ENCODE data around the gene NID2.
A peak's percentile ranks its signal among the peaks of the same experiment; 100 is the strongest.

NID2 gene

DNA sequence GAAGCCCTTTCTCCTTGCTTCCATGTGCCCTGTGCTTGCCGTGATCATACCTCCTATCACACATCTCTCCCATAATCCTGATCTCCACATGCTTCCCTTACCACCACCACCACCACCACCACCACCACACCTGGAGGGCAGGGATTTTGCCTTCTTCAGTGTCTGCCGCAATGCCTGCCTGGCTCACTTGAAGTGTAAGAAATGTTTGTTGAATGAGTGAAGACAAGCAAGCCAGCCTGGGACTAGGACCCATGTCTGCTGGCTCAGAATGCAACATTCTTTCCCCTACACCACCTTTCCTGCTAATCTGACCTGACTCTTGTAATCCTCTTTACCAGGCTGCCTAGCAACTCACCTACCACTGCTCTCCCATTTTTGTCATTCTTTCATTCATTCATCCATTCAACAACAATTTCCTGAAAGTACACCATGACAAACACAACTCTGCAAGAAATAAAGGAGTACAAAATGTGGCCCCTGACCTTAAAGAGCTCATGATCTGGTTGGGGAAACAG lies 3.5 kb upstream of the NID2 start:
- H3K4me1 ChIP-seq = 0 out of 2 replicates have a peak, but pooled peaks cover 2% of the 10 kb centered on the region
- no peak overlapping the region for H3K4me3 ChIP-seq (ENCODE audit: low read depth, low read length)
- H3K27me3 ChIP-seq = peaks cover 10% of the 10 kb centered on the region
- no peaks in the 10 kb centered on the region for H3K9me3 ChIP-seq
- no peaks in the 10 kb centered on the region for H3K36me3 ChIP-seq
- TF ChIP-seq, protein P1, sequence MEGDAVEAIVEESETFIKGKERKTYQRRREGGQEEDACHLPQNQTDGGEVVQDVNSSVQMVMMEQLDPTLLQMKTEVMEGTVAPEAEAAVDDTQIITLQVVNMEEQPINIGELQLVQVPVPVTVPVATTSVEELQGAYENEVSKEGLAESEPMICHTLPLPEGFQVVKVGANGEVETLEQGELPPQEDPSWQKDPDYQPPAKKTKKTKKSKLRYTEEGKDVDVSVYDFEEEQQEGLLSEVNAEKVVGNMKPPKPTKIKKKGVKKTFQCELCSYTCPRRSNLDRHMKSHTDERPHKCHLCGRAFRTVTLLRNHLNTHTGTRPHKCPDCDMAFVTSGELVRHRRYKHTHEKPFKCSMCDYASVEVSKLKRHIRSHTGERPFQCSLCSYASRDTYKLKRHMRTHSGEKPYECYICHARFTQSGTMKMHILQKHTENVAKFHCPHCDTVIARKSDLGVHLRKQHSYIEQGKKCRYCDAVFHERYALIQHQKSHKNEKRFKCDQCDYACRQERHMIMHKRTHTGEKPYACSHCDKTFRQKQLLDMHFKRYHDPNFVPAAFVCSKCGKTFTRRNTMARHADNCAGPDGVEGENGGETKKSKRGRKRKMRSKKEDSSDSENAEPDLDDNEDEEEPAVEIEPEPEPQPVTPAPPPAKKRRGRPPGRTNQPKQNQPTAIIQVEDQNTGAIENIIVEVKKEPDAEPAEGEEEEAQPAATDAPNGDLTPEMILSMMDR (IDR thresholded peaks at IDR 0.05; ENCODE audit: low read depth, low read length) = no peak
- DNase-seq = no peak

DNA sequence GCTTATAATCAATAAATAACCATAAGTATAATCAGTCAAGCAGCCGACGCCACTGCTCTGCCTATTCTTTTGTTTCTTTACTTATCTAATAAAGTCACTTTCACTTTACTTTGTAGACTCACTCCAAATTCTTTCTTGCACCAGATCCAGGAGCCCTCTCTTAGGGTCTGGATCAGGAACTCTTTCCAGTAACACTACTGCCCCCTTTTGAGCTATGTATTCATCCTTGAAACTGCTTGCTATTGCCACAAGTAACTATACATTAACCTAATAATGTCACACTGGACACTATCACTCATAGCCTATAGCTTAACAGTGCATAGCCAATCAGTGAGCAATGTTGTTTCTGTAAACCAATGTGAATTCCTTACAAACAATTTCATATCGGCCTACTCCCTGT lies 2.8 kb upstream of the NID2 start:
- Histone ChIP-seq H3K27me3 (peaks cover 10% of the 10 kb centered on the region), H3K9me3 (no peaks in the 10 kb centered on the region), H3K36me3 (no peaks in the 10 kb centered on the region), H3K4me3 (ENCODE audit: low read depth, low read length) (no peak overlapping the region), H3K4me1 (0 out of 2 replicates have a peak, but pooled peaks cover 2% of the 10 kb centered on the region)
- DNase-seq = no peak
- TF ChIP-seq, protein P1 (IDR thresholded peaks at IDR 0.05; ENCODE audit: low read depth, low read length) = peak; percentile 61

DNA sequence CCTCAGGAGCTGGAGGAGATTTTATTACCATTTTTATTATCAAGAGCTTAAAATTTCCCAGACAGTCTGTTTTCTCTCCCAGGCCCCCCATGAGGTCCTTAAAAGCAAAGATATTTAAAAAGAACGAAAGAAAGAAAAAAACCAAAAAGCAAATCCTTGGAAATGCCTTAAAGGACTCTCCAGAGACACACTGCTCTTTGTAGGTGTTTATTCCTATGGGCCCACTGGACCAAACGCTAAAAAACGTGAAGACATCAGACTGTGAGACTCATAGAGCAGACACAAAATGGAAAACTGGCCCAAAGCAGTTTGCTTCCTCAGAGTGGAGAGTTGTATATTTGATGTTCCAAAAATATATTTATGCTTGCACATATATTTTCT lies 1.2 kb upstream of the NID2 start:
- Histone ChIP-seq H3K4me3 (ENCODE audit: low read depth, low read length) (no peak overlapping the region), H3K9me3 (no peaks in the 10 kb centered on the region), H3K4me1 (0 out of 2 replicates have a peak, but pooled peaks cover 2% of the 10 kb centered on the region), H3K36me3 (no peaks in the 10 kb centered on the region), H3K27me3 (peaks cover 10% of the 10 kb centered on the region)
- DNase-seq = no peak
- TF ChIP-seq, protein P1 (IDR thresholded peaks at IDR 0.05; ENCODE audit: low read depth, low read length) = no peak

DNA sequence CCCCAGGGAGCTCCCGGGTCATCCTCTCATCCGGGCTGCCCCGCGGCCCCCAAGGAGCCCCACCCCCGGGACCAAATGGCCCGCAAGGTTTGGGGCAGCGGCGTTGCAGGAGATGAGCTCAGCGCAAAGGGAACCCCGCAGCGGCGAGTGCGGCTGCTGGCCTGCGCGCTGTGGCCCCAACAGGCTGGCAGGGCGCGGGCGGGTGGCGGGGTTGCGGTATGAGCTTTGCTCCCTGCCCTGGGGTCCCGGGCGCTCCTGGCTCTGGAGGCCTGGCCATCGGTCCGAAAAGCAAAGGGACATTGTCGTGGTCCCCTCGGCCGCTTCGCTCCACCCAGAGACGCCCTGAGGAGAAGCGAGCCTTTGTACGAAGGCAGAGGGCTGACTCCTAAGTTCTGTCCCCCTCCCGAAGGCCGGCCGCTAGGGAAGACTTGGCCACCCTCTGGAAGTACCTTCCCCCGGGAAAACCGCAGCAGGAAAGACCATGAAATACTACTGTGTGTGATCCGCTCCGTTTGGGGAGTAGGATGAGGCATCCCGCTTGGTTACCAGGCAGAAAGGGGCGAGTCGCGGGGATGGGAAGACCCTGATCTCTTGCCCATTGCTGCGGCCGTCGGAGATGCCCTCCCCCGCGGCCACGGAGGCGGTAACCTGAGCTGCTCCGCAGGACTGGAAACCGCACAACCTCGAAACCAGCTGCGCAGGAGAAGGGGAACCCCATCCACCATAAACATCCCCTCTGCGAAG lies 620 bp upstream of the NID2 start:
- H3K4me3 ChIP-seq (ENCODE audit: low read depth, low read length) = peak overlapping the region; percentile 89
- DNase-seq = no peak
- no peaks in the 10 kb centered on the region for H3K9me3 ChIP-seq
- no peaks in the 10 kb centered on the region for H3K36me3 ChIP-seq
- 0 out of 2 replicates have a peak, but pooled peaks cover 2% of the 10 kb centered on the region for H3K4me1 ChIP-seq
- TF ChIP-seq, protein P1 (IDR thresholded peaks at IDR 0.05; ENCODE audit: low read depth, low read length) = no peak
- H3K27me3 ChIP-seq = peaks cover 10% of the 10 kb centered on the region

GRCh38 chr14:52067873-52068614 lies 815 bp downstream of the NID2 start:
- H3K4me3 ChIP-seq (ENCODE audit: low read depth, low read length) = peak overlapping the region; percentile 89
- no peaks in the 10 kb centered on the region for H3K36me3 ChIP-seq
- no peaks in the 10 kb centered on the region for H3K9me3 ChIP-seq
- peaks cover 11% of the 10 kb centered on the region for H3K4me1 ChIP-seq
- DNase-seq = peak; percentile 42
- TF ChIP-seq, protein P1 (IDR thresholded peaks at IDR 0.05; ENCODE audit: low read depth, low read length) = no peak
- peaks cover 10% of the 10 kb centered on the region for H3K27me3 ChIP-seq

All from BE2C (cell line).